ENCODE data around the gene CACNG4.

Gene CACNG4

GRCh38 chr17:67047382-67047781 is 82.9 kb downstream of the CACNG4 start:
- DNase-seq: no peak

GRCh38 chr17:67049025-67049739 is 84.7 kb downstream of the CACNG4 start:
- Histone ChIP-seq H3K27me3 (ENCODE audit: insufficient read depth, low read depth, severe bottlenecking) (no peaks in the 10 kb centered on the region), H3K36me3 (no peaks in the 10 kb centered on the region), H3K4me3 (ENCODE audit: low read depth, low read length) (no peak overlapping the region), H3K9me3 (ENCODE audit: severe bottlenecking) (peaks cover 20% of the 10 kb centered on the region), H3K27ac (no peak overlapping the region)
- no peak for DNase-seq
- no peak for TF ChIP-seq CTCF (IDR thresholded peaks at IDR 0.05; ENCODE audit: low read depth, low read length)

More at GRCh38 chr17:67047382-67047781, 82.9 kb downstream of the CACNG4 start:
- Histone ChIP-seq H3K9me3 (ENCODE audit: severe bottlenecking) (peaks cover 20% of the 10 kb centered on the region), H3K27me3 (ENCODE audit: insufficient read depth, low read depth, severe bottlenecking) (no peaks in the 10 kb centered on the region), H3K4me3 (ENCODE audit: low read depth, low read length) (no peak overlapping the region), H3K27ac (no peak overlapping the region), H3K36me3 (no peaks in the 10 kb centered on the region)
- TF ChIP-seq CTCF (IDR thresholded peaks at IDR 0.05; ENCODE audit: low read depth, low read length): no peak

- Histone ChIP-seq H3K4me3 (ENCODE audit: low read depth, low read length) (no peak overlapping the region), H3K36me3 (no peaks in the 10 kb centered on the region), H3K27ac (no peak overlapping the region), H3K27me3 (ENCODE audit: insufficient read depth, low read depth, severe bottlenecking) (no peaks in the 10 kb centered on the region), H3K9me3 (ENCODE audit: severe bottlenecking) (peaks cover 20% of the 10 kb centered on the region)
- no peak for DNase-seq
- TF ChIP-seq CTCF (IDR thresholded peaks at IDR 0.05; ENCODE audit: low read depth, low read length): no peak
Measured at GRCh38 chr17:67050066-67050465, 85.6 kb downstream of the CACNG4 start.

GRCh38 chr17:67050471-67051154 is 86.1 kb downstream of the CACNG4 start:
- TF ChIP-seq CTCF (IDR thresholded peaks at IDR 0.05; ENCODE audit: low read depth, low read length): no peak
- H3K27me3 ChIP-seq (ENCODE audit: insufficient read depth, low read depth, severe bottlenecking): no peaks in the 10 kb centered on the region
- no peaks in the 10 kb centered on the region for H3K36me3 ChIP-seq
- peaks cover 20% of the 10 kb centered on the region for H3K9me3 ChIP-seq (ENCODE audit: severe bottlenecking)
- DNase-seq: no peak
- H3K27ac ChIP-seq: no peak overlapping the region
- H3K4me3 ChIP-seq (ENCODE audit: low read depth, low read length): no peak overlapping the region

- Histone ChIP-seq H3K4me3 (ENCODE audit: low read depth, low read length) (no peak overlapping the region), H3K9me3 (ENCODE audit: severe bottlenecking) (peaks cover 20% of the 10 kb centered on the region), H3K36me3 (no peaks in the 10 kb centered on the region), H3K27me3 (ENCODE audit: insufficient read depth, low read depth, severe bottlenecking) (no peaks in the 10 kb centered on the region), H3K27ac (no peak overlapping the region)
- no peak for TF ChIP-seq CTCF (IDR thresholded peaks at IDR 0.05; ENCODE audit: low read depth, low read length)
- no peak for DNase-seq
Measured at GRCh38 chr17:67051155-67051538, 86.6 kb downstream of the CACNG4 start.
